ENCODE data around the gene UCK1.
"Not testable (repeated sequence)": the region's sequence is repeated elsewhere in the genome, so short reads cannot be mapped to it uniquely, and the experiment has no call there.

UCK1 gene

DNA sequence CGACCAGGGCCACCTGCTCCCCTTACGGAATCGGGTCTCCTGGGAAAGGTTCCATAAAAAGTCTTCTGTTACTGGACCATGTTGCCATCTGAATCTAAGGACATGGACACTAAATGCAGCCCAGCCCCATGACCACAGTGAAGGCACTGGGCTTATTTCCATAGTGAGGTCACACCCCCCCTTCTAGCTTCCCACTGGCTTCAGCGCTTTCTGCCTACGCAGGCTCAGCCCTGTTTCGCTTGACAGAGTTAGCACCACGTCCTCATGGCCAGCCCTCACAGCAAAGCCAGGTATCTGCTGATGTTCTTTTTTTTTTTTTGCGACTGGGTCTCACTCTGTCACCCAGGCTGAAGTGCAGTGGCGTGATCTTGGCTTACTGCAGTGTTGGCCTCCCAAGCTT lies 14.1 kb downstream of the UCK1 start:
- Histone ChIP-seq H3K9me3 (ENCODE audit: low read length) (no peaks in the 10 kb centered on the region), H3K79me2 (ENCODE audit: insufficient read depth, low read length) (no peaks in the 10 kb centered on the region), H3F3A (ENCODE audit: insufficient read depth, low read length) (0 out of 2 replicates have a peak, but pooled peaks cover 3% of the 10 kb centered on the region), H3K9me2 (ENCODE audit: low read depth, low read length) (no peaks in the 10 kb centered on the region), H3K4me2 (ENCODE audit: low read length) (no peak overlapping the region), H3K27ac (ENCODE audit: low read depth, low read length, poor library complexity, severe bottlenecking) (no peak overlapping the region), H3K4me1 (ENCODE audit: insufficient read depth, low read length, severe bottlenecking) (peaks cover 15% of the 10 kb centered on the region), H3K36me3 (ENCODE audit: insufficient read depth, low read length) (peaks cover 78% of the 10 kb centered on the region), H3K27me3 (ENCODE audit: insufficient read depth, low read length) (no peaks in the 10 kb centered on the region), H3K4me3 (ENCODE audit: low read depth, low read length, poor library complexity, severe bottlenecking) (no peak overlapping the region), H2AFZ (ENCODE audit: low read length) (no peak overlapping the region), H4K20me1 (ENCODE audit: insufficient read depth, low read length) (no peaks in the 10 kb centered on the region), H3K9ac (ENCODE audit: low read length) (no peak overlapping the region)
- no peak for TF ChIP-seq EZH2 (IDR thresholded peaks at IDR 0.05; ENCODE audit: borderline replicate concordance, low read length)
- TF ChIP-seq, protein P1, sequence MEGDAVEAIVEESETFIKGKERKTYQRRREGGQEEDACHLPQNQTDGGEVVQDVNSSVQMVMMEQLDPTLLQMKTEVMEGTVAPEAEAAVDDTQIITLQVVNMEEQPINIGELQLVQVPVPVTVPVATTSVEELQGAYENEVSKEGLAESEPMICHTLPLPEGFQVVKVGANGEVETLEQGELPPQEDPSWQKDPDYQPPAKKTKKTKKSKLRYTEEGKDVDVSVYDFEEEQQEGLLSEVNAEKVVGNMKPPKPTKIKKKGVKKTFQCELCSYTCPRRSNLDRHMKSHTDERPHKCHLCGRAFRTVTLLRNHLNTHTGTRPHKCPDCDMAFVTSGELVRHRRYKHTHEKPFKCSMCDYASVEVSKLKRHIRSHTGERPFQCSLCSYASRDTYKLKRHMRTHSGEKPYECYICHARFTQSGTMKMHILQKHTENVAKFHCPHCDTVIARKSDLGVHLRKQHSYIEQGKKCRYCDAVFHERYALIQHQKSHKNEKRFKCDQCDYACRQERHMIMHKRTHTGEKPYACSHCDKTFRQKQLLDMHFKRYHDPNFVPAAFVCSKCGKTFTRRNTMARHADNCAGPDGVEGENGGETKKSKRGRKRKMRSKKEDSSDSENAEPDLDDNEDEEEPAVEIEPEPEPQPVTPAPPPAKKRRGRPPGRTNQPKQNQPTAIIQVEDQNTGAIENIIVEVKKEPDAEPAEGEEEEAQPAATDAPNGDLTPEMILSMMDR (IDR thresholded peaks at IDR 0.05; ENCODE audit: low read length), result no peak

- no peak overlapping the region for H3K9ac ChIP-seq (ENCODE audit: low read length)
- peaks cover 85% of the 10 kb centered on the region for H3K36me3 ChIP-seq (ENCODE audit: insufficient read depth, low read length)
- H4K20me1 ChIP-seq (ENCODE audit: insufficient read depth, low read length), result no peaks in the 10 kb centered on the region
- H3K4me1 ChIP-seq (ENCODE audit: insufficient read depth, low read length, severe bottlenecking), result peaks cover 15% of the 10 kb centered on the region
- no peak for TF ChIP-seq EZH2 (IDR thresholded peaks at IDR 0.05; ENCODE audit: borderline replicate concordance, low read length)
- TF ChIP-seq, protein P1 (IDR thresholded peaks at IDR 0.05; ENCODE audit: low read length), result no peak
- no peaks in the 10 kb centered on the region for H3K27me3 ChIP-seq (ENCODE audit: insufficient read depth, low read length)
- H3K9me3 ChIP-seq (ENCODE audit: low read length), result no peaks in the 10 kb centered on the region
- no peak overlapping the region for H3K4me2 ChIP-seq (ENCODE audit: low read length)
- no peak overlapping the region for H2AFZ ChIP-seq (ENCODE audit: low read length)
- H3F3A ChIP-seq (ENCODE audit: insufficient read depth, low read length), result 0 out of 2 replicates have a peak, but pooled peaks cover 3% of the 10 kb centered on the region
- no peak overlapping the region for H3K4me3 ChIP-seq (ENCODE audit: low read depth, low read length, poor library complexity, severe bottlenecking)
- no peaks in the 10 kb centered on the region for H3K9me2 ChIP-seq (ENCODE audit: low read depth, low read length)
- no peak overlapping the region for H3K27ac ChIP-seq (ENCODE audit: low read depth, low read length, poor library complexity, severe bottlenecking)
- H3K79me2 ChIP-seq (ENCODE audit: insufficient read depth, low read length), result no peaks in the 10 kb centered on the region
Observed at GRCh38 chr9:131516100-131516499, 15.0 kb downstream of the UCK1 start.

DNA sequence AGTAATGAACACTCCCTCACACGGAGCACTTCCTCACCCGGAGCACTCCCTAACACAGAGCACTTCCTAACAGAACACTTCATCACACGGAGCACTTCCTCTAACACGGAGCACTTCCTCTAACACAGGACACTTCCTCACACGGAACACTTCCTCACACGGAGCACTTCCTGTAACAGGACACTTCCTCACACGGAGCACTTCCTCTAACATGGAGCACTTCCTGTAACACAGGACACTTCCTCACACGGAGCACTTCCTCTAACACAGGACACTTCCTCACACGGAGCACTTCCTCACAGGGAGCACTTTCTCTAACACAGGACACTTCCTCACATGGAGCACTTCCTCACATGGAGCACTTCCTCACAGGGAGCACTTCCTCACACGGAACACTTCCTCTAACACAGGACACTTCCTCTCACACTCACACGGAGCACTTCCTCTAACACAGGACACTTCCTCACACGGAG lies 15.5 kb downstream of the UCK1 start:
- Histone ChIP-seq H3K36me3 (ENCODE audit: insufficient read depth, low read length) (peaks cover 90% of the 10 kb centered on the region), H3K27ac (ENCODE audit: low read depth, low read length, poor library complexity, severe bottlenecking) (peak overlapping the region; percentile 57), H3K4me1 (ENCODE audit: insufficient read depth, low read length, severe bottlenecking) (peaks cover 15% of the 10 kb centered on the region)
- not testable (repeated sequence) for H3K4me2 ChIP-seq (ENCODE audit: low read length); H3K4me3 ChIP-seq (ENCODE audit: low read depth, low read length, poor library complexity, severe bottlenecking); H3K27me3 ChIP-seq (ENCODE audit: insufficient read depth, low read length); H3K9me3 ChIP-seq (ENCODE audit: low read length); H3K9me2 ChIP-seq (ENCODE audit: low read depth, low read length); H3K9ac ChIP-seq (ENCODE audit: low read length); H4K20me1 ChIP-seq (ENCODE audit: insufficient read depth, low read length); H3F3A ChIP-seq (ENCODE audit: insufficient read depth, low read length); H3K79me2 ChIP-seq (ENCODE audit: insufficient read depth, low read length); H2AFZ ChIP-seq (ENCODE audit: low read length)

GRCh38 chr9:131513177-131513576 lies 17.9 kb downstream of the UCK1 start:
- no peaks in the 10 kb centered on the region for H3K9me3 ChIP-seq (ENCODE audit: low read length)
- peaks cover 76% of the 10 kb centered on the region for H3K36me3 ChIP-seq (ENCODE audit: insufficient read depth, low read length)
- H3K9me2 ChIP-seq (ENCODE audit: low read depth, low read length), result no peaks in the 10 kb centered on the region
- TF ChIP-seq EZH2 (IDR thresholded peaks at IDR 0.05; ENCODE audit: borderline replicate concordance, low read length), result no peak
- TF ChIP-seq, protein P1 (IDR thresholded peaks at IDR 0.05; ENCODE audit: low read length), result no peak
- H2AFZ ChIP-seq (ENCODE audit: low read length), result no peak overlapping the region
- H3K9ac ChIP-seq (ENCODE audit: low read length), result no peak overlapping the region
- 0 out of 2 replicates have a peak, but pooled peaks cover 3% of the 10 kb centered on the region for H3F3A ChIP-seq (ENCODE audit: insufficient read depth, low read length)
- H4K20me1 ChIP-seq (ENCODE audit: insufficient read depth, low read length), result no peaks in the 10 kb centered on the region
- H3K4me2 ChIP-seq (ENCODE audit: low read length), result no peak overlapping the region
- H3K27me3 ChIP-seq (ENCODE audit: insufficient read depth, low read length), result no peaks in the 10 kb centered on the region
- H3K4me1 ChIP-seq (ENCODE audit: insufficient read depth, low read length, severe bottlenecking), result peaks cover 15% of the 10 kb centered on the region
- H3K27ac ChIP-seq (ENCODE audit: low read depth, low read length, poor library complexity, severe bottlenecking), result no peak overlapping the region
- no peaks in the 10 kb centered on the region for H3K79me2 ChIP-seq (ENCODE audit: insufficient read depth, low read length)
- no peak overlapping the region for H3K4me3 ChIP-seq (ENCODE audit: low read depth, low read length, poor library complexity, severe bottlenecking)
